BJ (cell line): ENCODE results near the gene CADM2. TPM values are rescaled to one million over a fixed set of nuclear protein-coding genes. Genes with fewer than 3 reads are reported as not detected.

Experiments
- CTCF ChIA-PET: fragments of 350-600 bp; formaldehyde crosslinking; extraction: SDS; loops from one replicate; lab custom pipeline; 2021; ENCODE audit warnings: antibody characterized with exemption, inconsistent platforms; lab: Yijun Ruan, JAX
- POLR2A ChIA-PET: fragments of 300-600 bp; sonication (Branson Sonifier 250); formaldehyde crosslinking; extraction: SDS; loops from one replicate; lab custom pipeline; 2021; ENCODE audit warnings: antibody characterized with exemption; lab: Charles Lee
- DNase-seq: peaks from one replicate; pipeline ENCODE4 v3.0.0-alpha.2; 2011; ENCODE audit warnings: low read depth
- H3K27me3 ChIP-seq: 2 replicates; pipeline ENCODE4 v1.6.0; 2011; ENCODE audit warnings: low read length; ENCODE audit not compliant: control insufficient read depth, insufficient read depth
- H3K36me3 ChIP-seq: 2 replicates; pipeline ENCODE4 v1.5.1; 2011; ENCODE audit warnings: low read length; ENCODE audit not compliant: control insufficient read depth, insufficient read depth
- H3K4me3 ChIP-seq: 2 replicates; pipeline ENCODE4 v1.5.1; 2011; ENCODE audit warnings: low read depth, mild to moderate bottlenecking, control low read depth, low read length
- CTCF ChIP-seq: IDR thresholded peaks from 2 replicates; pipeline ENCODE4 v1.5.1; 2011; ENCODE audit warnings: low read depth, mild to moderate bottlenecking, control low read depth, inconsistent platforms, low read length, moderate library complexity; ENCODE audit not compliant: insufficient read depth
- polyA plus RNA-seq: library from polyadenylated mRNA; depleted of rRNA; stranded (reverse); fragments of >200 nt; gene quantifications from 2 replicates; pipeline ENCODE4 v1.2.3, GENCODE V29; 2011

Gene CADM2
- polyA plus RNA-seq, 1 experiment = not detected

GRCh38 chr3:85264381-85264780, 305.6 kb downstream of the CADM2 start:
- POLR2A ChIA-PET = no interaction called here
- no peaks in the 10 kb centered on the region for H3K36me3 ChIP-seq
- CTCF ChIA-PET = no interaction called here
- no peak for DNase-seq
- H3K27me3 ChIP-seq = no peaks in the 10 kb centered on the region
- H3K4me3 ChIP-seq = no peak overlapping the region
- TF ChIP-seq CTCF = no peak

- Histone ChIP-seq H3K27me3 (no peaks in the 10 kb centered on the region), H3K36me3 (no peaks in the 10 kb centered on the region), H3K4me3 (no peak overlapping the region)
- CTCF ChIA-PET = no interaction called here
- POLR2A ChIA-PET = no interaction called here
- DNase-seq = no peak
- TF ChIP-seq CTCF = no peak
Measured at GRCh38 chr3:85270488-85270887, 311.7 kb downstream of the CADM2 start.

GRCh38 chr3:85271911-85272310, 313.1 kb downstream of the CADM2 start:
- CTCF ChIA-PET = no interaction called here
- no peak for DNase-seq
- no peak overlapping the region for H3K4me3 ChIP-seq
- TF ChIP-seq CTCF = no peak
- H3K36me3 ChIP-seq = no peaks in the 10 kb centered on the region
- POLR2A ChIA-PET = no interaction called here
- H3K27me3 ChIP-seq = no peaks in the 10 kb centered on the region

GRCh38 chr3:85288257-85288656, 329.5 kb downstream of the CADM2 start:
- POLR2A ChIA-PET = no interaction called here
- Histone ChIP-seq H3K27me3 (no peaks in the 10 kb centered on the region), H3K36me3 (no peaks in the 10 kb centered on the region), H3K4me3 (no peak overlapping the region)
- no peak for DNase-seq
- no peak for TF ChIP-seq CTCF
- CTCF ChIA-PET = no interaction called here

- Histone ChIP-seq H3K36me3 (no peaks in the 10 kb centered on the region), H3K4me3 (no peak overlapping the region), H3K27me3 (no peaks in the 10 kb centered on the region)
- TF ChIP-seq CTCF = no peak
- CTCF ChIA-PET = no interaction called here
- DNase-seq = no peak
- POLR2A ChIA-PET = no interaction called here
Measured at GRCh38 chr3:85297291-85297690, 338.5 kb downstream of the CADM2 start.
